CD4-positive, alpha-beta T cell treated with Interferon alpha-2 for 1 hour (primary cell): ENCODE results near the gene VPS11.

ENCODE experiments used
- DNase-seq, 2 donors: peaks; one replicate each; pipeline ENCODE4 v3.0.0-alpha.2; 2020 to 2022

VPS11 gene

DNA sequence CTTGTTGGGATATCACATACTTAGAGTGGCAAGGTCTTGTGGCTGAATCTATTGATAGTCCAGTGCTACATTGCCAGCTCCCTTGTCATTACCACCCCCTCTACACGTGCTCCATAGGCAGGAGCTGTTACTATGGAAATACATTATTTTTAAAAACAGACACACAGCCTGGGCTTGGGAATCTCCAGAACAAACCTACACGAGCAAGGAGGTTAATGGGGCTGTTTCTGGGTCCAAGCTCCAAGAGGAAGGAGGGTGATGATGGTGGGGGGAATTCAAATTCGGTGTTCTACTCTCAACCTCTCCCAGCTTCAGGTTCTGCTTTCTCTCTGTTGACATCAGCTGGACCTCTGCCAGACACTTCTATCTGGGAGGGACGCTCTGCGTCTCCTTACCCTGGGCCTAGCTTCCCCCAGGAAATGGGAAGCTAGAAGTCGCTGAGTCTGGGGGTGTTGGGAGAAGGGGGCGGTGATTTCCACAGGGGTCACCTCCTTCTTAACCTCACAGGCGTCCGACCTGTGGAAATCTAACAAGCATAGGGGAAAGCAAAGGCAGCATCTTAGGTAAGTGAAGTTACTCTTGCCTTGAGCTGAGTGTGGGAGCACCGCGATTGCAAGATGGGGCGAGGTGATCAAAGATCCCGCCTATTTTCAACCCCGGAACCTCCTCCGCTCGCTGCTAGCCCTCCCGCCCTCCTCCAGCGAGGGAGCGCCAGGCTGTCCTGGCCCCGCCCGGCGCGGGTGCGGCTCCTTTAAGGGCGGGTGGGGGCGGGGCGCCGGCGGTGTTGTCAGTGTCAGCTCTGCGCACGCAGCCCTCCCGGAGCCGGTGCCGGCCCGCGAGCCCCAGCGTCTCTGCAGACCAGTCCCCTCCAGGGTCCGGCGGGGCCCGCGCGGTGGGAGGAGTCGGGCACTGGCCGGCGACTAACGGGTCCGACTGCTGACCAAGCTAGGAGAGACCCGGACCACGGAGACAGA, 39.2 kb downstream of the VPS11 start, which contains the start of gene C2CD2L:
C2CD2L (plus strand) TSS at position 781 of the 974 bp plus-strand sequence. CDS start 398 bp downstream, outside the sequence.
- peak; percentile 91 to 92 for DNase-seq

DNA sequence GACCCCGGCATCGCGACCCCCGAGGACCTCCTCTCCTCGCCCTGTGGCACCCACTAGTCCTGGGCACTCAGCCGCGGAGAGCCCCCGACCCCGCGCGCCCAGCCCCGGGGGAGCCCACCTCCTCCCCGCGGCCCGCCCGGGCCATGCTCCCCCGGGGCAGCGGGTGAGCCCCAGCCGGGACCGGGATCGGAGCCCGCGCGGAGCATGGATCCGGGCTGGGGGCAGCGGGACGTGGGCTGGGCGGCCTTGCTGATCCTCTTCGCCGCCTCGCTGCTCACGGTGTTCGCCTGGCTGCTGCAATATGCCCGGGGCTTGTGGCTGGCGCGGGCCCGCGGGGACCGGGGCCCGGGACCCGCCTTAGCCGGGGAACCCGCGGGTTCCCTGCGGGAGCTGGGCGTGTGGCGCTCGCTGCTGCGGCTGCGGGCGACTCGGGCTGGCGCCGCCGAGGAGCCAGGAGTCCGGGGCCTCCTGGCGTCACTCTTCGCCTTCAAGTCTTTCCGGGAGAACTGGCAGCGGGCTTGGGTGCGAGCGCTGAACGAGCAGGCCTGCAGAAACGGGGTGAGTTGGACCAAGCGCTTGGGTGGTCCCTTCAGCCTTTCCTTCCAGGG, 40.0 kb downstream of the VPS11 start:
- no peak for DNase-seq

DNA sequence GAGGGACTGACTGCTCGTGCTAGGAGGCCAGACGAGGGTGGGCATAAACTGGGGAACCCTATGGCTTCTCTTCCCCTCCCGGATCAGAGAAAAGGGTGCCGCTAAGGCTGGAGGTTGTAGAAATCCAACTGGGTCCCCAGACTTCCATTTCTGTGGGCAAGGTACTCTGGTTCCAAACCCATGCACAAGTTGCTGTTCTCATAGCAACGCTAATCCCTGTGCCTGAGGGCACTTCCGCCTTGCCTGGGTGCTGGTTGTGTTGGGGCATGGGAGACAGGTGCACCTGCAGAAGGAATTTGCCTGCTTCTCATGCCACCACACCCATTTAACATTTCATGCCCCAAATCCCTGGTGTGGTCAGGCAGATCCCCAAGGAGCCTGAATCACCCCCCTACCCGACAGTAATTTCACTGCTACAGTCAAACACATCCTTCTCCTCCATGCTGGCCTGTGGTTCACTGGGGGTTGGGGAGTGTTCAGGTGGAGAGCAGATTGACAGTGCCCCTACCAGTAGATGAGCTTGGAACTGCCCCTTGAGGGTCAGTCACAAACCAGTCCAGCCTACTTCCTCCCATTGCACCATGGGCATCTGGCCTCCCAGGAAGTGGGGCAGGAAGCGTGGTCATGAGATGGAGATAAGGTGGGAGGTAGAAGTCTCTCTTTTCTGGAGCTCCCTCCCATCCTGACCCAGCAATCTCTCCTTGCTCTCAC, 40.7 kb downstream of the VPS11 start:
- peak in 1 of 2 donors; percentile 32 for DNase-seq

DNA sequence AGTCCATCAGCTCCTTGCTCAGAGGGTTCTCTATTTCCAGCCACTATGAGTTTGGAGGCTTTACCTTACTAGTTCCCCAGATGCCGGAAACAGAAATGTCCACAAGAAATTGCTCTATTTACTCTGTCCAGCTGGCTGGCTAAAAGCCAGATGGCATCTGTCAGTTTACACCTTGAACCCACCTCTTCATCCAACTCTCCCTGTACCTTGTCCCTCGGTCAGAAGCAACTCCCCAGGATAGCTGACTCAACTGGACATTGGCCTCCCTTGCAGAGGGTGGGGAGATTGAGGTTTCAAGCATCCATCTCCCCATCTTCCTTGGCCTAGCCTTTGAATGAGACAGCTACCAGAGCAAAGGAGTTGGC, 41.2 kb downstream of the VPS11 start:
- no peak for DNase-seq

DNA sequence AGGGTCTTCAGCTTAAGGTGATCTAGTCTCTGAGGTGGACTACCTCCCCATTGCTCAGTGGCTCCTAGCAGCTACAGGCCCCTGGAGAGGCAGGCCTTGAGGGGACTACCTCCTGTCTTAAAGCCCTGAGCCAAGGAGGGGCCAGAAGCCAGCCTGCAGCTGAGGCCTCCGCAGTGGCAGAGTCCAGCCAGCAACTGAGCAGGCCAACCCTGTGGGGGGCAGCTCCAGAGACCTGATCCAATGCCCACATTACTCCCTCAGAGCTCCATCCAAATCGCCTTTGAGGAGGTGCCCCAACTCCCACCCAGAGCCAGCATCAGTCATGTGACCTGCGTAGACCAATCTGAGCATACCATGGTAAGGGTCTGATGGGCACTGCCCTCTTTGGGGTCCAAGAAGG, 42.2 kb downstream of the VPS11 start:
- no peak for DNase-seq

DNA sequence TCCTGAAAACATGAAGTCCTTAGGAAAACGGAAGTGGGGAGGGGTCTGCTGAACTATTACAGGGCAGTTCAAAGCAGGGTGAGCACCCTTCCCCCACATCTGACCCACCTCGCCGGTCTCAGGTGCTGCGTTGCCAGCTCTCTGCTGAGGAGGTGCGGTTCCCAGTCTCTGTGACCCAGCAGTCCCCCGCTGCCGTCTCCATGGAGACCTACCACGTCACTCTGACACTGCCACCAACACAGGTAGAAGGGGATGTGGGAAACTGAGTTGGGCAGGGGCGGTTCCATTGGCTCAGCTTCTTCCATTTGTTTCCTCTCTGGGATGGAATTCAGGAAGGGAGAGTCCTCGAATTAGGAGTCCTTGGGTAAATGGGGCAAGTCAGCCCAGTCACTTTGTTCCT, 42.8 kb downstream of the VPS11 start:
- no peak for DNase-seq

DNA sequence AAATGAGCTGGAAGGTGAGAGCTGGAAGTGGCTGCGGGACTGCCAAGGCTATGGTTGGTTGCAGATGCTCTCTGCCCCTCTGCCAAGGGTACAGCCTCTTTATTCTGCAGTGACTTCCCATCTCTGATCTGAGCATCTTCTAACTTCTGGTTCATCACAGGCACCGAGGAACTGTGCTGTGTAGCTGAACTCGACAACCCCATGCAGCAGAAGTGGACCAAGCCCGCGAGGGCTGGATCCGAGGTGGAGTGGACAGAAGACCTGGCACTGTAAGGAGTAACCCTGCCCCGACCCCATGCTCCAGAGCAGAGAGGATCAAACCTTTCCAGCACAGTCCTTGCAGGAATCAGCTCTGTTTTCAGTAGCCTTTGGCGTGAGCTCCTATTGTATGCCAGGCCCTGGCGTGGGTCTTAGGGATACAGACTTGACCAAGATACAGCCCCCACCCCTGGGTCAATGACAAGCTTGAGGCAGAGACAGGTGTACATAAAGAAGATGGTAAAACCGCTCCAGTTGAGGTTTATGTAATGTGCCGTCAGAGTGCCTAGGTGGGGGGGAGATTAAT, 43.8 kb downstream of the VPS11 start:
- no peak for DNase-seq

DNA sequence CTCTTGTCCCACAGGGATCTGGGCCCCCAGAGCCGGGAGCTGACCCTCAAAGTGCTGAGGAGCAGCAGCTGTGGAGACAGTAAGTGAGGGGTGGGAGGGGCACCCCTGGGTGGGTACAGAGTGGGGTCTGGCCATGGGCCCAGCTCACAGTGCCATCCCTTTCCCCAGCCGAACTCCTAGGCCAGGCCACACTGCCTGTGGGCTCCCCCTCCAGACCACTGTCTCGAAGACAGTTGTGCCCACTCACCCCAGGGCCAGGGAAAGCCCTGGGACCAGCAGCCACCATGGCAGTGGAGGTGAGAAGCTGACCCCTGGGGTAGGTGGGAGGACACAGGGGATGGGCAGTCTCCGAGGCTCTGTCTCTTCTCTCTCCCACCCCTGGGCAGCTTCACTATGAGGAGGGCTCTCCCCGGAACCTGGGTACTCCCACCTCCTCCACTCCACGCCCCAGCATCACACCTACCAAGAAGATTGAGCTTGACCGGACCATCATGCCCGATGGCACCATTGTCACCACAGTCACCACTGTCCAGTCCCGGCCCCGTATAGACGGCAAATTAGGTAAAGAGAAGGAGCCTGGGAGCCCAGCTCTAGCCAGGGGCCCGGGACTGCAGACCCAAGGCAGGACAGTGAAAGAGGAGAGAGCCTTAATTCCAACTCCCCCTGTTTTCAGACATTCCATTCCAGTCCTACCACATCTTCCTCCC, 44.8 kb downstream of the VPS11 start:
- DNase-seq: no peak

DNA sequence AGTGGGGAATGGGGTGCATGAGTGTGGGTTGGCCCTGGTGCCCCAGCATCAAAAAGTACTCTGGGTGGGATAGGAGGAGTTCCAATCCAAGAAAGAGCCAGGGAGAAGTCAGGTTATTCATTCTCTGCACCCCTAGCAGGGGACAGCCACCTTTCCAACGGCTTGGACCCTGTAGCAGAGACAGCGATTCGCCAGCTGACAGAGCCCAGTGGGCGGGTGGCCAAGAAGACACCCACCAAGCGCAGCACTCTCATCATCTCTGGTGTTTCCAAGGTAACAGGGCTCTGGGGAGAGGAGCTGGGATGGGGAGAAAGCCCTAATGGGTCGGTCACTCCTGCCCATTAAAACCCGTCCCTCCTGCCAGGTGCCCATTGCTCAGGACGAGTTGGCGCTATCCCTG, 46.1 kb downstream of the VPS11 start:
- DNase-seq: no peak

DNA sequence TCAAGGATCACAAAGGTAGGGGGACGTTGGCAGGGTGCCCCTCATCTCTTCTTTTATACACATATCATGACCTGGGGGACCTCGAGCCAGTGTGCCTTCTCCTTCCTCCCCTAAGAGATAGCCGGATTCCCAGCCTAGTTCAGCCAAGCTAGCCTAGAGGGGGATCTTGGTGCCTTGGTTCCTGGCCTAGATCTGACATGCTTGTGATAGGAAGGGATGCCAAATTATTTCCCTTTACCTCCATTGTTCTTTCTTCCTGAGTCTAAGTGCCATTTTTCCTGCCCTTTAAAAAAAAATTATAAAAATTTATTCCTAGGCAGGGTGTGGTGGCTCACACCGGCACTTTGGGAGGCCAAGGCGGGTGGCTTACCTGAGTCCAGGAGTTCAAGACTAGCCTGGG, 46.7 kb downstream of the VPS11 start:
- DNase-seq: no peak

DNA sequence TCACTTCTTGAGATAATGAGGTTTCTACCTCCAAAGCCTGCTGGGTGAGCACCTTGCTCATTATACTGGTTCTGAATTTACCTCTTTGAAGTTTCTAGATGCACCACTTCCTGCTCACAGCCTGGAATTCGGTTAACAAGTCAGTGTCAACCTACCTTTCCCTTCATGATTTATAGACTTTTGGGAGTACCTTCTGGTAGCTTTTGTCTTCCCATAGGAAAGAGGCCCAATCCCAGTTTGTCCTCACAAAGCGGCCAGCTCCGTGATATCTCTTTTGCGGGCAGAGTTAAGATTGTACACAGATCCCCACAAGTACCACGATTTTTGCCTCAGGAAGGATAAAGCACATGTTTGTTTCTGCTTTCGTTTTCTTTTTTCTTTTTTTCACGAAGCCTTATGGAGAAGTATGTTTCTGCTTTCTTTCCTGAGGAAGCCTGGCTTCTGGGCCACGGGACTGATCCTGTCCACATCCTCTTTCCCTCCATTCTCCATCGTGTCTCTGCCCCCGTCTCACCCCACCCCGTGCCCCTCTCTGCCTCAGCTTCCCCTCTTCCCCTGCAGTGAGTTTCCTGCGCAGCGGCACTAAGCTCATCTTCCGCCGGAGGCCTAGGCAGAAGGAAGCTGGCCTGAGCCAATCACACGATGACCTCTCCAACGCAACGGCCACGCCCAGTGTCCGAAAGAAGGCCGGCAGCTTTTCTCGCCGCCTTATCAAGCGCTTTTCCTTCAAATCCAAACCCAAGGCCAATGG, 48.0 kb downstream of the VPS11 start:
- DNase-seq: peak; percentile 41 to 57

DNA sequence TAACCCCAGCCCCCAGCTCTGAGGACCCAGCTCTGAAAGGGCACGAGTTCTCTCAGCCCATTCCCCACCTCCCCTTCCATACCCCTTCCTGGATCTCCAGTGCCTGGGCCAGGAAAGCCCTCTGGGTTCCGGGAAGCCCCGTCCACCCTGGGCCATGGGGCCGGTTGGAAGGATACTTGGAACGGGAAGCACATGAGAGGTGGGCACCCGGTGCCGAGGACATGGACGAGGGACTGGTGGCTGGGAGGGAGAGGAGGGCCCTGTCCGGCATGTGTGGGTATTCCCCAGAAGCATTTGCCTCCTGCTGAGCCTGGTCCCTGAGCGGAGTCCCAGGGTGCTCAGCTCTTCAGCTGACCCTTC, 48.6 kb downstream of the VPS11 start:
- DNase-seq: no peak

DNA sequence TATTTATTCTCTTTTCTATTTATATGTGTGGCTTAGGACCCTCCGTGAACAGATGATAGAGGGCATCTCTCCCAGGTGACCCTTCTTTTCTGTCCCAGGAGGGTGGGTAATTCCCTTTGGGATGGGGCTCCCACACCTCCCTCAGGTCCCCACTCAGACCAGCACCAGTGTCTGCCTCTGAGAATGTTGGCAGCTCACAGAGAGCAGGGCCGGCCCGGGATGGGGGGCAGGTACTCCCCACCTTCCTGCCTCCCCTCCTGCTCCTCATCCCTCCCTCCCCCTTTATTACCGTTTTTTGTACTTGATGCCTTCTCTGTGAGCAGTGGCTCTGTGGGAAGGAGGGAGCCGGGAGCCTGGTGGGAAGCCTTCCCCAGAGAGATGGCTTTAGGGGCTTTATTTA, 49.0 kb downstream of the VPS11 start:
- DNase-seq: no peak

DNA sequence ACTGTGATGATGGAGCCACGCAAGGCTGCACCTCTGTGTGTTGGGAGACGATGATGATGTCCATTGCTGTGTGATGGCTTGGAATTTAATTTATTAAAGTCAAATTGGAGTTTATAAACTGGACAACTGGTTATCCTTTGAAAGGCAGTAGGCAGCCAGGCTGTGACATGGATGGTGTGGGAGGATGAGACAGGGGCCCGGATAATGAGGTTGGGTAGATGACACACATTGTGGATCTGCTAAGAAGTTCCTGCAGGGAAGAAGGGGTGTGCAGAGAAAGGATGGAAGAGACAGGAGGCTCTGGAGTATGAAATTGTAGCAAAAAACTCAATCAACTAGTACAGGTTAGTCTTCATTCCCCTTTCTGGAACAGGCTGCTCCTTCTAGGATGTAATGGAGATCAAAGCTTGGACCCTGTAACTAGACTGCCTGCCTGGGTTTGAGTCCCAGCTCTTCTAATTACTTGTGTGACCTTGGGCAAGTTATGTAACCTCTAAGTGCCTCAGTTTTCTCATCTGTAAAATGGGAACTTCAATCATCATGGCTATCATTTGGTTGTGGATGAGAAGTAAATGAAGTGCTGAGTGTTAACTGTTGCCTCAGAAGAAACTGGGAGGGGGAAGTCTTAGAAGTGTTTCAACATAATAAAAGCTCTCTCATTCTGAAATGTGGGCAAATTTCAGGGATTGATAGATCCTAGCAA, 49.5 kb downstream of the VPS11 start:
- no peak for DNase-seq

DNA sequence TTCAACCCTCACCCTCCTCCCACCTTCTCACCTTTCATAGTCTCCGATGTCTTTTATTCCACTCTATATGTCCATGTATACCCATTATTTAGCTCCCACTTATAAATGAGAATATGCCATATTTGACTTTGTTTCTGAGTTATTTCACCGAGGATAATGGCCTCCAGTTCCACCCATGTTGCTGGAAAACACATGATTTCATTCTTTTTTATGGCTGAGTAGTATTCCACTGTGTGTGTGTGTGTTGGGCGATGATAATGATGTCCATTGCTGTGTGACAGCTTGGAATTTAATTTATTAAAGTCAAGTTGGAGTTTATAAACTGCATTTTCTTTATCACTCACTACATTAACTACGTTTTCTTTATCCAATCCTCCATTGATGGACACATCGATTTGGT, 50.6 kb downstream of the VPS11 start:
- DNase-seq: no peak

DNA sequence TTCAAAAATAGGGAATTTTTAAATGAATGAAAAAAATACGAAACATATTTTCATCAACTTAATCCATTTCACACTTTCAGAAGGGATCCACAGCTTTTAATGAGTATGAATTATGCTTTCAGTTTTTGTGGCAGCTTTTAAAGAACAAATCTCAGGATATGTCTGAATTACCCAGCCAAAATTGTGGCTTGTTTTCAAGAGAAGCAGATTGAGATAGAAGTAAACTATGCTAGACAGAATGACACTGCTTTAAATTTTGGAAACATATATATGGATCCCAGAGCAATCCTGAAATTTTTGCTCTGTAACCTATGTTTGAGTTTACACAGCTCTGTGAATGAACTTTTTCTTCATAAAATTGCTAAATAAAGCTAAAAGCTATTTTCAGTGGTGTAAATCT, 51.3 kb downstream of the VPS11 start:
- DNase-seq: no peak

DNA sequence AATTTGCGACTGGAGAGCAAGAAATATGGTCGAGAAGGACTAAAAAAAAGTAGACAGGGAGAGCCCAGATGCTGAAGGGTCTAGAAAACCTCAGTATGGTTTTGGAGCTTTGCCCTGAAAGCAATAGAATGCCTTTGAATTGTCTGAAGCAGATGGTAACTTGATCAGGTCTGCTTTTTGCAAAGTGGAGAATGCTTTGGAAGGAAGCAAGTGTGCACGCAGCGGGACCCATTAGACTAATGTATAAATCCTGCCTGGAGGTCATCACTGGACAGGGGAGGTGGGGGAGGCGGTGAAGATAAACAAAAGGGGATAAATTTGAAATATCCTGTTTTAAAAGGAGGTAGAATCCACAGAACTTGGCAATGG, 53.0 kb downstream of the VPS11 start:
- DNase-seq: no peak

DNA sequence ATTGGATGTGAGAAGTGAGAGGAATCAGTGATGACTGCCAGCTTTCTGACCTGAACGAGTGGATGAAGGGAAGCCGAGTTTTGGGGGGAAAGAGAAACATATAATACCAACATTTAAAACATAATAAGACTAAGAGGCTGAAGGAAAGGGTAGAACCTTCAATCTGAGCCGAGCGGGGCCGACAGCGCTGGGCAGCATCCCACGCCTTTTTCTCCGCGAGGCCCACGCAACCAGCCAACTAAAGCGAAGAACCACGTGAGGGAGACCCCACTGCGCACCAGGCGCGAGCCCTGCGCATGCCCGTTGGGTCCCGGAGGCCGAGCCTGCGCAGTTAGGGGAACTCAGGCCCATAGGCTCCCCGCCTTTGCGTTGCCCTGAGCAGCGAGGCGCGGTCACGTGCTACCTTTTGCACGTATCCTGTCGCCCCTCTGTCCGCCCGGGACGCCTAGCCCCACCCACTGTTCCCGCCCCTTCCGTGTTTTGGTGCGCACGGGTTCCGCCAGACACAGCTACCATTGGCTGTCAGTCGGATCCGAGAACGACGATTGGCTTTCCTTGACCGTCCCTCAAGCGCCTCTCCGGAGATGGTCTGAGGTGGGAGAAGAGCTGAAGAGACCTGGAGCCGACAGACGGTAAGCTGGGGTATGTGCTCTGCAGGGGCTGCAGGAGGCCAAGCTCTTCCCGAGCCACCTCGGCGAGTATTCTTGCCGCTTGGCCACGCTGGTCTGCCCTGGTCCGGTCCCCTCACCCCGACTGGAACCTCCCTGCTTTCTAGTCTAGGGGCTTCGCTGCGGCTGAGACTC, 53.6 kb downstream of the VPS11 start, which contains the start of gene HINFP:
HINFP (plus strand) TSS at position 573 of the 803 bp plus-strand sequence. CDS start 5,365 bp downstream, outside the sequence.
- DNase-seq: peak; percentile 100

DNA sequence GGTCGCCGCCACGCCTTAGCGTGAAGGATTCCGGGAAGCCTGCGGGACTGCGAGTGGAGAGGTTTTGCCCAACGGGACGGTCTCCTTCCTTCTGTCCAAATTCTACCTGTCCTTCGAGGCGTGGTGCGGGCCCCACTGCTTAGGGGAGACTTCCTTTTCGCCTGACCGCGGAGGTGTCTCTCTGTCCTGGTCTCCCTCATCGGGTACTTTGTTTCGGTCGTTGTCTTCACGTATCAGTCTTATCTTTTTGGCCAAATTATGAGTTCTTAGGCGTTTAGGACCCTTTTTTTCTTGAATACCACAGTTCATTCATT, 54.1 kb downstream of the VPS11 start:
- no peak for DNase-seq

DNA sequence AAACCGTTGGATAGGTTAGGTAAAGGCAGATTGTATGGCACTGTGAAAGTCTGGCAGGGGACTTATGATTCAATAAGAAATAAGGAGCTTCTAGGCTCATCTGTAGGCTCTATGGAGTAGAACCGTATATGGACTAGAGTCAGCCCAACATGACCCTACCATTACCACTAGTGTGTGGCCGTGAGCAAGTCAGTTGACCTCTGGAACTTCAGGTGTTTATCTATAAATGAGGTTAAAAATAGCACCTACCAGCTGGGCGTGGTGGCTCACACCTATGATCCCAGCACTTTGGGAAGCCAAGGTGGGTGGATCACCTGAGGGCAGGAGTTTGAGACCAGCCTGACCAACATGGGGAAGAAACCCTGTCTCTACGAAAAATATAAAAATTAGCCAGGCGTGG, 58.2 kb downstream of the VPS11 start:
- no peak for DNase-seq
